Measurements from ENCODE around the gene ALG14.
"Not testable (repeated sequence)": the region's sequence is repeated elsewhere in the genome, so short reads cannot be mapped to it uniquely, and the experiment has no call there.

Gene ALG14, protein sequence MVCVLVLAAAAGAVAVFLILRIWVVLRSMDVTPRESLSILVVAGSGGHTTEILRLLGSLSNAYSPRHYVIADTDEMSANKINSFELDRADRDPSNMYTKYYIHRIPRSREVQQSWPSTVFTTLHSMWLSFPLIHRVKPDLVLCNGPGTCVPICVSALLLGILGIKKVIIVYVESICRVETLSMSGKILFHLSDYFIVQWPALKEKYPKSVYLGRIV

DNA sequence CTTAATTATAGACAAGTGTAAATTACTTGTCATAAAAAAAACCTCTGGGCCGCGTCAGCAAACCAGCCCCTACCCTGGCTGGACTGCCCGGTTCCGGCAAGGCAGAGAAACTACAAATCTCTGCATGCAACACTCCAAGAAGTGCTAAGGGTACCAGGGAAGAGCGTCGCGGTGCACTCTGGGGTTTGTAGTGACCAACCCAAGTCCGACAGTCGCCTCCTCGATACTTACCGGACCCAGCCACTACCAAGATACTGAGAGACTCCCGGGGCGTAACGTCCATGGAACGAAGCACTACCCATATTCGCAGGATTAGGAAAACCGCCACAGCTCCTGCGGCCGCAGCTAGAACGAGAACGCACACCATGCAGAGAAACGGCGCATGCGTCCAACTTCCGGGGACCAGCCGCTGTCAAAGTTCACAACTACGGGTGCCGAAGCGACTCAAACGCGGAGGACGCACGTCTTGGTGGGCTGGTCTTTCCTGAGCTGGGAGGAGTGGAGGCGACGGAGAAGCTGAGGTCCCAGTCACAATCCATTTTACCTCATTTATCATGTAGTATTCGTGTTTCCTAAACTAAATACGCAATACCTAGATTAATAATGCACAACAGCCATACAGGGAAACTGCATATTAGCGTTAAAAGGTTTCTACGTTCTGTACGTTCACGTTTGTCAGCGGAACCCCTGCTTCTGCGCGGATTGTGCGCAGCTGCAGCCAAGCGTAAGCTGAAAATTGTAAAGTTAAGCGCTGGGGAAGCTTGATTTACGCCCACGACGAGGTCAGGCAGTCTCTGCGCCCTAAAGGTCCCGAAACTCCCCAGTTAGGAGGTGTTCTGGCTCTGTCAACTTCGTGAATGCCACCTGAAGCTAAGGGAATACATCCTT is at the start of gene ALG14:
Gene ALG14 (minus strand): TSS at position 420 of the 888 bp plus-strand sequence. CDS start 53 bp downstream, at position 367.
- peak; percentile 85 to 86 for DNase-seq (ENCODE audit: low read depth in 2 of 2)

DNA sequence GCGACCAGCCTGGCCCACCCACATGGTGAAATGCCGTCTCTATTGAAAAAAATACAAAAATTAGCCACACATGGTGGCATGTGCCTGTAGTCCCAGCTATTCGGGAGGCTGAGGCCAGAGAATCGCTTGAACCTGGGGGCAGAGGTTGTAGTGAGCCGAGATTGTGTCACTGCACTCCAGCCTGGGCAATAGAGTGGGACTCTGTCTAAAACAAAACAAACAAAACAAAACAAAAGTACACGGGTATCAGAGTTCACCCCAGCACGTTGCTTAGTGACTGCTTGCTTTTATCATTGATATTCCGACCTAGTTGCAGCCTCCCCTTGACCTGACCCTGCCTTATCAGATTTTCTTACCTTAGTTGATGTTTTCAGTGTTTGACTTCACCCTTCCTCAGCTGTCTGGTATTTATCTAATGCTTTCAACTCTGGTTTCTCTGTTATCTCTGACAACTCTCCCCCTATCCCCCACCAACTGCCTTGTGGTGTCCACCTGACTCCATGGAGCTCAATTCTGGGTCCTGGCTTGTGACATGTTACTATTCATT is 49.5 kb upstream of the ALG14 start:
- DNase-seq (ENCODE audit: low read depth in 2 of 2), result no peak

DNA sequence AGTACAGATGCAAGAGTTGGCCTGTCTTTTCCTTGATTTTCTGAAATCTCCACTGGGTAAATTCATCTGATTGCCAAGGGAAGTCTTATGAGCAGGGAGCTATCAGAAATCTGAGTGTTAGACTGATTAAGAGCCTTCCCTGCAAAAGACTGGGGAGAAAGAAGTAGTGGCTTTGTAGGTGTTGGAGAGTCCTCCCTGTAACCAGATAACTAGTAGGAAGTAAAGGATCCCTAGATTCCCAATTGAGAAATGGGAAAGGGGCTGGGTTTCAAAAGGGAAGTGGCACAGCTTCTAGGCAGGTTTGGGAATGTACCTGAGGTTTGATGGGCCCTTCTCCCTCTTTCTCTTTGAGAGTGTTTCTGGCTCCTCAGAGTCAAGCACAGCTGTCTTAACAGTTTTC is 46.5 kb upstream of the ALG14 start:
- DNase-seq (ENCODE audit: low read depth in 2 of 2), result no peak

- DNase-seq (ENCODE audit: low read depth in 2 of 2), result no peak
Observed at GRCh38 chr1:95118710-95119109, 46.0 kb upstream of the ALG14 start.

GRCh38 chr1:95118067-95118499 is 45.3 kb upstream of the ALG14 start:
- DNase-seq (ENCODE audit: low read depth in 2 of 2), result peak; percentile 3 to 9

GRCh38 chr1:95117207-95118066 is 44.7 kb upstream of the ALG14 start, which contains the start of gene TLCD4:
TLCD4 (plus strand) TSS chr1:95117355; CDS start chr1:95143902, 26,547 bp downstream.
- peak; percentile 19 to 21 for DNase-seq (ENCODE audit: low read depth in 2 of 2)

DNA sequence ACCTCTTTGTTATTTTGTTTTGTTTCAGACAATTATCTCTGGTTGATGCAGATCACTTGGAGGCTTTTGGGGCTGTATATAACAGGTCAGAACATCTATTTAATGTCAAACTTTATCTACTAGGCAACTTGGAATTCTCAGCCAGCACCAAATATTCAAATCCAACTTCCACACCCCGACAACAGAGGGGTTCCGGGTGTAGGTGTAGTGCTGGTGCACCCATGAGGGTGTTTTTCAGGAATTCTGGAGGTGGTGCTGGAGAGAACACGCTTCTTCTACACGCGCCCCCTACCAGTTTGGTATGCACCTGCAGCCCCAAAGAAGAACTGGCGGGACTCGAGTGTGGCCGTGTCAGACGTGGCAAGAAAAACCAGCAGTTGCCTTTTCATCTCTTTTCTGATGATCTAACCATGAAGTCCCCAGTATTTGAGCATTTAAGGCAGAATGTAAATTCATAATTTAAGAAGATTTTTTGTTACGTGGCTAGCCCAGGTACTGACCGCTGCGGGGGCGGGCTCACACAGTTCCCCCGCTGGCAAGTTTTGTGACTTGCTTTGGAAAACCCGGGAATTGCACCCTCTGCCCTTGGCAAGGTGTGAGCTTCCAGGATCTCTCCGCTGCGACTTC is 43.9 kb upstream of the ALG14 start:
- peak; percentile 26 to 32 for DNase-seq (ENCODE audit: low read depth in 2 of 2)

GRCh38 chr1:95115708-95116137 is 43.0 kb upstream of the ALG14 start:
- no peak for DNase-seq (ENCODE audit: low read depth in 2 of 2)

GRCh38 chr1:95113684-95114083 is 40.9 kb upstream of the ALG14 start:
- DNase-seq (ENCODE audit: low read depth in 2 of 2), result no peak

- no peak for DNase-seq (ENCODE audit: low read depth in 2 of 2)
Observed at GRCh38 chr1:95111014-95111413, 38.3 kb upstream of the ALG14 start.

GRCh38 chr1:95108792-95109191 is 36.0 kb upstream of the ALG14 start:
- no peak for DNase-seq (ENCODE audit: low read depth in 2 of 2)

DNA sequence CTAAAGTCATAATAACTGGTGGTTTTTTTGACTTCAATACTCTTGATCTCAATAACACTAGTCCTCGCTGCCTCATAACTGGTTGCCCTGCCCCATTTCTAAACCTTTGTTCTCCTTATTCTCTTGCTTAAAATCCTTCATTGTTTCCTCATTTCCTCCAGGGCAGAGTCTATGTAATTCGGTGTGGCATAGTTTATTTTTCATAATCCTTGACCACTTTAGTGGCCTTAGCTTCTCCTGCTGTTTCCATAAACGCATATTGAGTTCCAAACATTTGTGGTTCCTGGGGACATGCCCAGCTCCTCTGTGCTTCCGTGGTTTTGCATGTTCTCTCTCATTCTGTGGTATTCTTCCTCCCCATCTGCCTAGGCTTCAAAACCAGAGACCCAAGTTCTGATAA is 25.4 kb upstream of the ALG14 start:
- DNase-seq (ENCODE audit: low read depth in 2 of 2), result no peak

DNA sequence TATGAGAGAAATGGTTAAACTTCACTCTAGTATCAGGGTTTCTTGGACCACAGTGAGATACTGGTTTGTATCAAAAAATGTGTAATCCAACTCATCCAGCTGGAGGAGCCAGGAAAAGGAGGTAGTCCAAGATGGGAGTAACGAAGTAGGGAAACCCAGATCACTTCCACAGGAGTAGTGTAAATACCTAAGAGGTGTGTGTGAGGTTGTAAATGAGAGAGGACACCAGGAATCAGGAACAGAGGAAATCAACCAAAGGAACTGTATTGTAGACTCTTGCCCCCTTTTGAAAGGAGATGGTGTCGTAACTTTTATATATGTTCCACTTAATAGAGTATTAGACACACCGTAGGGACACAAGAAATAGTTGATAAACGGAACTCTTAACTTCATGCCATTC is 24.7 kb upstream of the ALG14 start:
- DNase-seq (ENCODE audit: low read depth in 2 of 2), result no peak

DNA sequence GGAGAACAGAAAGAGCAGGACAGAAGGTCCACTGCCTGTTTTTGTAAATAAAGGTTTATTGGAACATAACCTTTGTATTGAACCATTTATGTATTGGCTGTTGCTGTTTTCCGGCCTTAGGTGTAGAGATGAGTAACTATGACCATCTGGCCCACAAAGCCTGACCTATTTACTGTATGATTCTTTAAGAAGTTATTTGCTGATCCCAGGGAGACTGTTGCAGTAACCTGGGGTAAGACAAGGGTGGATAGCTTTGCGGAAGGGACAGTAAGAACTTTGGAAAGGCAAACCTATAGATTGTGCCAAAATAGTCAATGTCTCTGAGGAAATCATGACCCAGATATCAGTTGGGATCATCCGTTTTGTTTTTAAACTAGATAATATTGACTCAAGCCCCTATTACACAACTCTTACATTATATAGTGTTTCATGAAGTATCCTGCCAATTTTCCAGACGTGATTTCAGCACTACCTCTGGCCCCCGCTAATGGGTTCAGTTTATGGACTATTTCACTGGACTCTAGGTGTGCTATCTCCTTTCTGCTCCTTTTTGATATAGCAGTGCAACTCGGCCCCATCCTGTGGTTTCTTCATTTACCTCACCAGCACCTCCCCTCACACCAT is 23.6 kb upstream of the ALG14 start:
- DNase-seq (ENCODE audit: low read depth in 2 of 2), result no peak

- no peak for DNase-seq (ENCODE audit: low read depth in 2 of 2)
Observed at GRCh38 chr1:95095833-95096217, 23.1 kb upstream of the ALG14 start.

- DNase-seq (ENCODE audit: low read depth in 2 of 2), result no peak
Observed at GRCh38 chr1:95094923-95095322, 22.2 kb upstream of the ALG14 start.

GRCh38 chr1:95093296-95093695 is 20.5 kb upstream of the ALG14 start:
- DNase-seq (ENCODE audit: low read depth in 2 of 2), result no peak

- DNase-seq (ENCODE audit: low read depth in 2 of 2), result not testable (repeated sequence)
Observed at GRCh38 chr1:95092891-95093290, 20.1 kb upstream of the ALG14 start.

- not testable (repeated sequence) for DNase-seq (ENCODE audit: low read depth in 2 of 2)
Observed at GRCh38 chr1:95091290-95091689, 18.5 kb upstream of the ALG14 start.

- DNase-seq (ENCODE audit: low read depth in 2 of 2), result no peak
Observed at GRCh38 chr1:95089650-95090287, 17.0 kb upstream of the ALG14 start.

Measured in stimulated activated CD4-positive, alpha-beta T cell treated with anti-CD3 and anti-CD28 coated beads, Interleukin-1b, Interleukin-23, amount 100 ng/mL, for 4 hours (primary cell).